HepG2 (cell line): ENCODE measurements around the gene UROD. TPM values are rescaled to one million over a fixed set of nuclear protein-coding genes. Genes with fewer than 3 reads are reported as not detected.

Experiments
- AKAP8 ChIP-seq: sonication (generic); formaldehyde crosslinking; IDR thresholded peaks from 2 replicates; pipeline ENCODE4 v1.5.1; 2020; ENCODE audit warnings: mild to moderate bottlenecking, missing genetic modification reagents
- CREB1 ChIP-seq, 2 experiments: fragments of 450-650 bp in 1 of 2; IDR thresholded peaks; 2 replicates each; pipeline ENCODE4 v1.6.1; 2016 to 2017; ENCODE audit warnings: control low read depth in 1 of 2, mild to moderate bottlenecking in 1 of 2, missing compliant biosample characterization in 1 of 2, missing genetic modification characterization in 1 of 2
- KLF12 ChIP-seq: sonication (generic); formaldehyde crosslinking; IDR thresholded peaks from 2 replicates; pipeline ENCODE4 v1.4.0; 2020; ENCODE audit warnings: missing genetic modification reagents, borderline replicate concordance
- MBD4 ChIP-seq: IDR thresholded peaks from 2 replicates; pipeline ENCODE4 v1.6.1; 2012; ENCODE audit warnings: low read length, inconsistent platforms, borderline replicate concordance
- MBNL3 ChIP-seq: fragments of 250-450 bp; sonication (Bioruptor Pico); conservative IDR thresholded peaks from 2 replicates; pipeline ENCODE4 v1.8.0; 2022; ENCODE audit warnings: mild to moderate bottlenecking, inconsistent platforms
- MIER3 ChIP-seq: IDR thresholded peaks from 2 replicates; pipeline ENCODE4 v1.6.1; 2016; ENCODE audit warnings: missing compliant biosample characterization, borderline replicate concordance
- PAF1 ChIP-seq: IDR thresholded peaks from 2 replicates; pipeline ENCODE4 v1.6.1; 2016; ENCODE audit warnings: missing genetic modification reagents, missing compliant biosample characterization
- RFXANK ChIP-seq: IDR thresholded peaks from 2 replicates; pipeline ENCODE4 v1.6.1; 2016
- SUZ12 ChIP-seq: fragments of 150-350 bp; IDR thresholded peaks from 2 replicates; pipeline ENCODE4 v1.6.1; 2014; ENCODE audit warnings: low read depth, low read length
- ZNF367 ChIP-seq: sonication (generic); formaldehyde crosslinking; IDR thresholded peaks from 2 replicates; pipeline ENCODE4 v1.4.0; 2020; ENCODE audit warnings: missing genetic modification reagents, borderline replicate concordance
- ZNF614 ChIP-seq: IDR thresholded peaks from 2 replicates; pipeline ENCODE4 v1.6.1; 2018; ENCODE audit warnings: missing biosample characterization, missing genetic modification reagents, inconsistent platforms, borderline replicate concordance
- polyA plus RNA-seq, 8 experiments: library from polyadenylated mRNA; depleted of rRNA in 3 of 8; stranded (reverse) in 7 of 8; unstranded in 1 of 8; fragments of >200 nt; fragmentation: Illumina TruSeq in 4 of 8; extraction: Trizol in 4 of 8; gene quantifications; 2 replicates each; pipeline versions ENCODE4 v1.2.1 to v1.2.3, GENCODE V29; 2011 to 2016; ENCODE audit warnings: low read depth in 4 of 8, missing spikeins in 1 of 8, mixed read lengths in 1 of 8; ENCODE audit not compliant: insufficient read depth in 1 of 8
- total RNA-seq, 5 experiments: library from RNA; depleted of rRNA; stranded (reverse); fragments of >200 nt; fragmentation: Illumina TruSeq; extraction: Trizol; gene quantifications; 2 replicates each; pipeline ENCODE4 v1.2.3, GENCODE V29; 2016; ENCODE audit warnings: low read depth in 1 of 5
- TF ChIP-seq, protein P1 (sequence below): sonication (generic); formaldehyde crosslinking; conservative IDR thresholded peaks from 2 replicates; pipeline ENCODE4 v1.4.0; 2020; ENCODE audit warnings: missing genetic modification reagents
- TF ChIP-seq, protein P2 (sequence below), 2 experiments: IDR thresholded peaks; 2 replicates each; pipeline ENCODE4 v1.6.1; 2011 to 2012; ENCODE audit warnings: low read length in 2 of 2, borderline replicate concordance in 1 of 2, low read depth in 1 of 2, mild to moderate bottlenecking in 1 of 2, moderate library complexity in 1 of 2
- TF ChIP-seq, protein P3 (sequence below): sonication (generic); formaldehyde crosslinking; IDR thresholded peaks from 2 replicates; pipeline ENCODE4 v1.5.0; 2020; ENCODE audit warnings: mild to moderate bottlenecking, missing genetic modification reagents
- TF ChIP-seq, protein P4 (sequence below): sonication (generic); formaldehyde crosslinking; conservative IDR thresholded peaks from 2 replicates; pipeline ENCODE4 v1.8.0; 2022; ENCODE audit warnings: missing genetic modification reagents
- TF ChIP-seq, protein P5 (sequence below): IDR thresholded peaks from 2 replicates; pipeline ENCODE4 v1.6.1; 2016; ENCODE audit warnings: mild to moderate bottlenecking

Gene UROD
- total and polyA plus RNA-seq, 2 of the 13 experiments (the other 11 are each of a cell fraction or from before 2014, with no cell fraction given), result 162 to 171 TPM

- TF ChIP-seq, protein P1, sequence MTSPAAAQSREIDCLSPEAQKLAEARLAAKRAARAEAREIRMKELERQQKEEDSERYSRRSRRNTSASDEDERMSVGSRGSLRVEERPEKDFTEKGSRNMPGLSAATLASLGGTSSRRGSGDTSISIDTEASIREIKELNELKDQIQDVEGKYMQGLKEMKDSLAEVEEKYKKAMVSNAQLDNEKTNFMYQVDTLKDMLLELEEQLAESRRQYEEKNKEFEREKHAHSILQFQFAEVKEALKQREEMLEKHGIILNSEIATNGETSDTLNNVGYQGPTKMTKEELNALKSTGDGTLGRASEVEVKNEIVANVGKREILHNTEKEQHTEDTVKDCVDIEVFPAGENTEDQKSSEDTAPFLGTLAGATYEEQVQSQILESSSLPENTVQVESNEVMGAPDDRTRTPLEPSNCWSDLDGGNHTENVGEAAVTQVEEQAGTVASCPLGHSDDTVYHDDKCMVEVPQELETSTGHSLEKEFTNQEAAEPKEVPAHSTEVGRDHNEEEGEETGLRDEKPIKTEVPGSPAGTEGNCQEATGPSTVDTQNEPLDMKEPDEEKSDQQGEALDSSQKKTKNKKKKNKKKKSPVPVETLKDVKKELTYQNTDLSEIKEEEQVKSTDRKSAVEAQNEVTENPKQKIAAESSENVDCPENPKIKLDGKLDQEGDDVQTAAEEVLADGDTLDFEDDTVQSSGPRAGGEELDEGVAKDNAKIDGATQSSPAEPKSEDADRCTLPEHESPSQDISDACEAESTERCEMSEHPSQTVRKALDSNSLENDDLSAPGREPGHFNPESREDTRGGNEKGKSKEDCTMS (CRISPR knock-in tag), result no peak
- peak; percentile 56; the same call in 1 of the 2 replicates for TF ChIP-seq MIER3 (CRISPR knock-in tag)
- TF ChIP-seq RFXANK (CRISPR knock-in tag), result no peak
- TF ChIP-seq MBNL3 (CRISPR knock-in tag), result no peak
- peak; percentile 45 for TF ChIP-seq CREB1 (IDR thresholded peaks at IDR 0.05)
- peak; percentile 88 for TF ChIP-seq CREB1 (CRISPR knock-in tag; IDR thresholded peaks at IDR 0.05)
- no peak; the same call in 1 of the 2 replicates for TF ChIP-seq ZNF614 (CRISPR knock-in tag)
- TF ChIP-seq, protein P2, sequence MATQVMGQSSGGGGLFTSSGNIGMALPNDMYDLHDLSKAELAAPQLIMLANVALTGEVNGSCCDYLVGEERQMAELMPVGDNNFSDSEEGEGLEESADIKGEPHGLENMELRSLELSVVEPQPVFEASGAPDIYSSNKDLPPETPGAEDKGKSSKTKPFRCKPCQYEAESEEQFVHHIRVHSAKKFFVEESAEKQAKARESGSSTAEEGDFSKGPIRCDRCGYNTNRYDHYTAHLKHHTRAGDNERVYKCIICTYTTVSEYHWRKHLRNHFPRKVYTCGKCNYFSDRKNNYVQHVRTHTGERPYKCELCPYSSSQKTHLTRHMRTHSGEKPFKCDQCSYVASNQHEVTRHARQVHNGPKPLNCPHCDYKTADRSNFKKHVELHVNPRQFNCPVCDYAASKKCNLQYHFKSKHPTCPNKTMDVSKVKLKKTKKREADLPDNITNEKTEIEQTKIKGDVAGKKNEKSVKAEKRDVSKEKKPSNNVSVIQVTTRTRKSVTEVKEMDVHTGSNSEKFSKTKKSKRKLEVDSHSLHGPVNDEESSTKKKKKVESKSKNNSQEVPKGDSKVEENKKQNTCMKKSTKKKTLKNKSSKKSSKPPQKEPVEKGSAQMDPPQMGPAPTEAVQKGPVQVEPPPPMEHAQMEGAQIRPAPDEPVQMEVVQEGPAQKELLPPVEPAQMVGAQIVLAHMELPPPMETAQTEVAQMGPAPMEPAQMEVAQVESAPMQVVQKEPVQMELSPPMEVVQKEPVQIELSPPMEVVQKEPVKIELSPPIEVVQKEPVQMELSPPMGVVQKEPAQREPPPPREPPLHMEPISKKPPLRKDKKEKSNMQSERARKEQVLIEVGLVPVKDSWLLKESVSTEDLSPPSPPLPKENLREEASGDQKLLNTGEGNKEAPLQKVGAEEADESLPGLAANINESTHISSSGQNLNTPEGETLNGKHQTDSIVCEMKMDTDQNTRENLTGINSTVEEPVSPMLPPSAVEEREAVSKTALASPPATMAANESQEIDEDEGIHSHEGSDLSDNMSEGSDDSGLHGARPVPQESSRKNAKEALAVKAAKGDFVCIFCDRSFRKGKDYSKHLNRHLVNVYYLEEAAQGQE (IDR thresholded peaks at IDR 0.05; ENCODE audit: borderline replicate concordance in 1 of 2, low read depth in 1 of 2, low read length in 2 of 2), result no peak
- no peak for TF ChIP-seq AKAP8 (CRISPR knock-in tag)
- TF ChIP-seq PAF1 (CRISPR knock-in tag), result no peak
- TF ChIP-seq SUZ12, result no peak
- no peak; the same call in 1 of the 2 replicates for TF ChIP-seq MBD4
- TF ChIP-seq, protein P3, sequence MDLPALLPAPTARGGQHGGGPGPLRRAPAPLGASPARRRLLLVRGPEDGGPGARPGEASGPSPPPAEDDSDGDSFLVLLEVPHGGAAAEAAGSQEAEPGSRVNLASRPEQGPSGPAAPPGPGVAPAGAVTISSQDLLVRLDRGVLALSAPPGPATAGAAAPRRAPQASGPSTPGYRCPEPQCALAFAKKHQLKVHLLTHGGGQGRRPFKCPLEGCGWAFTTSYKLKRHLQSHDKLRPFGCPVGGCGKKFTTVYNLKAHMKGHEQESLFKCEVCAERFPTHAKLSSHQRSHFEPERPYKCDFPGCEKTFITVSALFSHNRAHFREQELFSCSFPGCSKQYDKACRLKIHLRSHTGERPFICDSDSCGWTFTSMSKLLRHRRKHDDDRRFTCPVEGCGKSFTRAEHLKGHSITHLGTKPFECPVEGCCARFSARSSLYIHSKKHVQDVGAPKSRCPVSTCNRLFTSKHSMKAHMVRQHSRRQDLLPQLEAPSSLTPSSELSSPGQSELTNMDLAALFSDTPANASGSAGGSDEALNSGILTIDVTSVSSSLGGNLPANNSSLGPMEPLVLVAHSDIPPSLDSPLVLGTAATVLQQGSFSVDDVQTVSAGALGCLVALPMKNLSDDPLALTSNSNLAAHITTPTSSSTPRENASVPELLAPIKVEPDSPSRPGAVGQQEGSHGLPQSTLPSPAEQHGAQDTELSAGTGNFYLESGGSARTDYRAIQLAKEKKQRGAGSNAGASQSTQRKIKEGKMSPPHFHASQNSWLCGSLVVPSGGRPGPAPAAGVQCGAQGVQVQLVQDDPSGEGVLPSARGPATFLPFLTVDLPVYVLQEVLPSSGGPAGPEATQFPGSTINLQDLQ (CRISPR knock-in tag), result no peak
- TF ChIP-seq, protein P4, sequence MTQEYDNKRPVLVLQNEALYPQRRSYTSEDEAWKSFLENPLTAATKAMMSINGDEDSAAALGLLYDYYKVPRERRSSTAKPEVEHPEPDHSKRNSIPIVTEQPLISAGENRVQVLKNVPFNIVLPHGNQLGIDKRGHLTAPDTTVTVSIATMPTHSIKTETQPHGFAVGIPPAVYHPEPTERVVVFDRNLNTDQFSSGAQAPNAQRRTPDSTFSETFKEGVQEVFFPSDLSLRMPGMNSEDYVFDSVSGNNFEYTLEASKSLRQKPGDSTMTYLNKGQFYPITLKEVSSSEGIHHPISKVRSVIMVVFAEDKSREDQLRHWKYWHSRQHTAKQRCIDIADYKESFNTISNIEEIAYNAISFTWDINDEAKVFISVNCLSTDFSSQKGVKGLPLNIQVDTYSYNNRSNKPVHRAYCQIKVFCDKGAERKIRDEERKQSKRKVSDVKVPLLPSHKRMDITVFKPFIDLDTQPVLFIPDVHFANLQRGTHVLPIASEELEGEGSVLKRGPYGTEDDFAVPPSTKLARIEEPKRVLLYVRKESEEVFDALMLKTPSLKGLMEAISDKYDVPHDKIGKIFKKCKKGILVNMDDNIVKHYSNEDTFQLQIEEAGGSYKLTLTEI, result no peak
- TF ChIP-seq KLF12 (CRISPR knock-in tag), result peak; percentile 93; the same call in 1 of the 2 replicates
- TF ChIP-seq, protein P5, sequence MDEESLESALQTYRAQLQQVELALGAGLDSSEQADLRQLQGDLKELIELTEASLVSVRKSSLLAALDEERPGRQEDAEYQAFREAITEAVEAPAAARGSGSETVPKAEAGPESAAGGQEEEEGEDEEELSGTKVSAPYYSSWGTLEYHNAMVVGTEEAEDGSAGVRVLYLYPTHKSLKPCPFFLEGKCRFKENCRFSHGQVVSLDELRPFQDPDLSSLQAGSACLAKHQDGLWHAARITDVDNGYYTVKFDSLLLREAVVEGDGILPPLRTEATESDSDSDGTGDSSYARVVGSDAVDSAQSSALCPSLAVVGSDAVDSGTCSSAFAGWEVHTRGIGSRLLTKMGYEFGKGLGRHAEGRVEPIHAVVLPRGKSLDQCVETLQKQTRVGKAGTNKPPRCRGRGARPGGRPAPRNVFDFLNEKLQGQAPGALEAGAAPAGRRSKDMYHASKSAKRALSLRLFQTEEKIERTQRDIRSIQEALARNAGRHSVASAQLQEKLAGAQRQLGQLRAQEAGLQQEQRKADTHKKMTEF, result no peak
- no peak for TF ChIP-seq ZNF367 (CRISPR knock-in tag)
Measured at GRCh38 chr1:45011837-45012638, at the start of gene UROD (continued).
